ENCODE results near the gene HTR1E.

The HTR1E gene

DNA sequence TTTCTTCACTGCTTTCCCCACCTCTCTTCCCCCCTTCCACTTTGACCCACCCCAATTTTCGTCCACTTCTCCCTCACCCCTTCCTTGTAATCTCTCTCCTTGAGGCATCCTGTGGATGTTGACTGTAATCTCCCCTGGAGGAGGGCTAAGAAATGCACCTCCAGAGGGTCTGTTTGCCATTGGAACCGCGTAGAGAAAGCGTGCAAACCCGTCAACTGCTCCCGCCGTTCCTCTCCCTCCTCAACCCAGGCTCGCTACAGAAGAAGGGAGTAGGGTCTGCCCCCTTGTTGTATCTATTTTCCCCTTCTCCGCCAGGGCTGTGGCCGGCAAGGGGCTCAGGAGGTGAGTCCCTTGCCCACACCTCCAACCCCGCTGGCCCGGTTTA lies 502 bp upstream of the HTR1E start:
- TF ChIP-seq, protein P1, sequence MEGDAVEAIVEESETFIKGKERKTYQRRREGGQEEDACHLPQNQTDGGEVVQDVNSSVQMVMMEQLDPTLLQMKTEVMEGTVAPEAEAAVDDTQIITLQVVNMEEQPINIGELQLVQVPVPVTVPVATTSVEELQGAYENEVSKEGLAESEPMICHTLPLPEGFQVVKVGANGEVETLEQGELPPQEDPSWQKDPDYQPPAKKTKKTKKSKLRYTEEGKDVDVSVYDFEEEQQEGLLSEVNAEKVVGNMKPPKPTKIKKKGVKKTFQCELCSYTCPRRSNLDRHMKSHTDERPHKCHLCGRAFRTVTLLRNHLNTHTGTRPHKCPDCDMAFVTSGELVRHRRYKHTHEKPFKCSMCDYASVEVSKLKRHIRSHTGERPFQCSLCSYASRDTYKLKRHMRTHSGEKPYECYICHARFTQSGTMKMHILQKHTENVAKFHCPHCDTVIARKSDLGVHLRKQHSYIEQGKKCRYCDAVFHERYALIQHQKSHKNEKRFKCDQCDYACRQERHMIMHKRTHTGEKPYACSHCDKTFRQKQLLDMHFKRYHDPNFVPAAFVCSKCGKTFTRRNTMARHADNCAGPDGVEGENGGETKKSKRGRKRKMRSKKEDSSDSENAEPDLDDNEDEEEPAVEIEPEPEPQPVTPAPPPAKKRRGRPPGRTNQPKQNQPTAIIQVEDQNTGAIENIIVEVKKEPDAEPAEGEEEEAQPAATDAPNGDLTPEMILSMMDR (IDR thresholded peaks at IDR 0.05; ENCODE audit: borderline replicate concordance, insufficient read depth, low read depth, low read length), result no peak
- H3K4me3 ChIP-seq (ENCODE audit: low read depth, low read length), result no peak overlapping the region

GRCh38 chr6:86938814-86939213 lies 1.5 kb downstream of the HTR1E start:
- H3K4me3 ChIP-seq (ENCODE audit: low read depth, low read length), result no peak overlapping the region
- TF ChIP-seq, protein P1 (IDR thresholded peaks at IDR 0.05; ENCODE audit: borderline replicate concordance, insufficient read depth, low read depth, low read length), result no peak

DNA sequence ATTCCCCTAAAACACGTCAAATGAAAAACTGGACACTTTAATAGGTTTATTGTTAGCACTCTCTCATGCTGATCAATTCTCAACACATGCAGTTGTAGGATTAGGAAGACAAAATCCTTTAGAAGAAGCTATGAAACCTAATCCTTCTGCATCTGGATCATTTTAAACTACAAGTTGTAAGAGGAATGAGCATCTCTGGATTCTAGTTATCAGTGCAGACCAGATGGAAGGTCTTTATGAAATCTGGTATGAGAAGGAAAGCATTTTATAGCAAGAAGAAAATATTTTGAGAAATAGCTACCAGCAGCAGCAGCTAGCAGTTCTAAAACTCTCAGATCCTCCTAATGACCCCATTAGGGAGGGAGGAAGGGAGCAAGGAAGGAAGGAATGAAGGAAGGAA lies 4.1 kb downstream of the HTR1E start:
- H3K4me3 ChIP-seq (ENCODE audit: low read depth, low read length), result no peak overlapping the region
- TF ChIP-seq, protein P1 (IDR thresholded peaks at IDR 0.05; ENCODE audit: borderline replicate concordance, insufficient read depth, low read depth, low read length), result no peak

DNA sequence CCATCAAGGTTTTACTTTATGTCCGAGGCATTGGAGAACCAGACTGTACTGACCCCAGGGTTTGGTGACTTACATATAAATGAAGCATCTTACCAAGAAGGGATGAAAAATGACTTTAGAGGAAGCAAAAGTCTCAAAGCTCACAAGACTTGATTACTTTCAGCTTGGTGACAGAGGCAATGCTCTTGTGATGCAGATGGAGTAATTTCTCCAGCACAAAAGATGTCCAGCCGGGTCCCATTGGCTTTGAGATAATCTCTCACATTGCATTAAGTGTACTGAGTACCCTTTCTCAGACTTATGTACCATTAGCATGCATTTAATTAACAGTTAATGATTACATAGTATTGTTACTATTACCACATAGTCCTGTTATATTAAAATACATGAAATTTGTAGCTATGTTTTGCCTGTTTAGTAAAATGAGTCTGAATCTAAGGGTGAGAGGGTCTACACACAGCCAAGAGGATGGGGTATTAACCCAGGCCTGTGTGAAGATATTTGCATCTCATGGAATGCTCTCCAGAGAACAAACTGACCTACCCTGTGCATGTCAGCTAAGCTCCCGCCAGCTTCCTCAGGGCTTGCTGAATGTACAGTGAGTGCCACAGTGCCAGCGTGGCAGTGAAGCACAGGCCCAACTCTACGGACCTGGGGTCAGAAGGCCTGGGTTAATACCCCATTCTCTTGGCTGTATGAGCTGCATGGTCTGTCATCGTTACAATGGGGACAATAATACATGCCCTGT lies 5.6 kb downstream of the HTR1E start:
- no peak overlapping the region for H3K4me3 ChIP-seq (ENCODE audit: low read depth, low read length)
- TF ChIP-seq, protein P1 (IDR thresholded peaks at IDR 0.05; ENCODE audit: borderline replicate concordance, insufficient read depth, low read depth, low read length), result no peak

DNA sequence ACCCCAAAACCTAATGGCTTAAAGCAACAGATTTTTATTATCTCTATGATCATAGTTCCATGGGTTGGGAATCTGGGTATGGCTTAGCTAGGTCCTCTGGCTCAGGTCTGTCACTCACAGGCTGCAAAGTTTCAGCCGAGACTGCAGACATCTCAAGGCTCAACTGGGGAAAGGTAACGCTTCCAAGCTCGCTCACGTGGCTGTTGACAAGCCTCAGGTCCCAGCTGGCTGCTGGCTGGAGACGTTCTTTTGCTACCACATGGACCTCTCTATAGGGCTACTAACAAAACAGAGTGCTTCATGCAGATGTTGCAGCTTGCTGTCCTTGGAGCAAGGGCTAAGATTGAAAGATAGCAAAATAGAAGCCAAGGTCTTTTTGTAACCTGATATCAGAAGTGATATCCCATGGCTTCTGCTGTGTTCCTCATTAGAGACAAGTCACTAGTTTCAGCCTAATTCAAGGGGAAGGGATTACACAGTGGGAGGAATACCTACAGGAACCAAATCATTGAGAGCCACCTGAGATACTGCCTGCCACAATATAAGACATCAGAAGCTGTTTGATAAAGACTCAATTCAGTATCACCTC lies 6.6 kb downstream of the HTR1E start:
- TF ChIP-seq, protein P1 (IDR thresholded peaks at IDR 0.05; ENCODE audit: borderline replicate concordance, insufficient read depth, low read depth, low read length), result no peak
- H3K4me3 ChIP-seq (ENCODE audit: low read depth, low read length), result no peak overlapping the region

DNA sequence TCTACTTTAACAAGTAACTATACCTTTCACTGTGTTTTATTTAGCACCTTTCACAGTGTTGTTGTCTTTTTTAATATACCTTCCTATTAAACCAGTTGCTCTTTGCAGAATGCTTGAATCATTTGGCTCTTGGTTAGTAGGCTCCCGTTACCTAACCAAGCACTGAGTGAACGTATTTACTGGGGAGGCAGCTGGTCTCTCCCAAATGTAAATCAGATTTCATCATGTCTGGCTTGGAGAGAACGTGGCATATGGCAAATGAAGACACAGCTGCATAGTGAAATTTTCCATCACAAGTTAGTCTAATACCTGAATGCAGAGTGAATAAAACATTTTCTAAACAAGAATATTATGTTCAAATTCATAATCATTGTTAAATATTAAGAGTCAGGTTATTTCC lies 12.4 kb downstream of the HTR1E start:
- TF ChIP-seq, protein P1 (IDR thresholded peaks at IDR 0.05; ENCODE audit: borderline replicate concordance, insufficient read depth, low read depth, low read length), result no peak

DNA sequence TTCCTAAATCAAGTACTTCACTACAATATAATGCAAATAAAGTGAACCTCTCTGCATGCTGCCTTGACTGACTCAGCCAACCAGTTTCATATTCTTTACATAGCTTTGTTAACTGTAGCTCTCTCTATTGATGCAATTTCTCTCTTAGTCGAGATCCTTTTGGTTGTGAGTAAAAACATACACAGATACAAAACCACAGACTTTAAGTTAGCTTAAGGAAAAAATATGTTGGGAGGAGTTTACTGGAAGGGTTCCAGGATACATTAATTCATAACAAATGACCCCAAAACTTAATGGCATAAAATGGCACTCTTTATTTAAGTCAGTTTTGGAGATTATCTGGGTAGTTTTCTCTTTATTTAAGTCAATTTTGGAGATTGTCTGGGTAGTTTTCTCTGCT lies 15.7 kb downstream of the HTR1E start:
- H3K4me3 ChIP-seq (ENCODE audit: low read depth, low read length), result no peak overlapping the region
- TF ChIP-seq, protein P1 (IDR thresholded peaks at IDR 0.05; ENCODE audit: borderline replicate concordance, insufficient read depth, low read depth, low read length), result no peak

More for the DNA sequence above, 12.4 kb downstream of the HTR1E start:
- no peak overlapping the region for H3K4me3 ChIP-seq (ENCODE audit: low read depth, low read length)

Measured in GM12875 (cell line).